ENCODE measurements around the gene CDIP1.

DNA sequence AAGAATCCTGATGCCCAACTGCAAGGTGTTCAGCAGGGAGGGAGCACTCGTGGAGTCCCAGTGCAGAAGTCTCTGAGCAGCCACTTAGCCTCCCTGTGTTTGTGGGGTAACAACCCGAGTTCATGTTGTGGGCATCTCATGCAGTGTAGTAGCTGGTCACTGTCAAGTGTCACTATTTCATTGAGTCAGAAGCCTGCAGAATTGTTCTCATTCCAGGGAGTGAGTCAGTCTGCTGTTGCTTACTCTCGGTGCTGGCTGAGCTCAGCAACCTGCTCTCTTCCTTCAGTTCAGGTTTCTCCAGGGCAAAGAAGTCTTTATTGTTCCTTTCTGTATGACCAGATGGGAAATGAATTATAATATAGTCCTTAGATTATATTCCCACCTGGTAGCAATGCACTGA is 38.3 kb downstream of the CDIP1 start:
- TF ChIP-seq, protein P1, sequence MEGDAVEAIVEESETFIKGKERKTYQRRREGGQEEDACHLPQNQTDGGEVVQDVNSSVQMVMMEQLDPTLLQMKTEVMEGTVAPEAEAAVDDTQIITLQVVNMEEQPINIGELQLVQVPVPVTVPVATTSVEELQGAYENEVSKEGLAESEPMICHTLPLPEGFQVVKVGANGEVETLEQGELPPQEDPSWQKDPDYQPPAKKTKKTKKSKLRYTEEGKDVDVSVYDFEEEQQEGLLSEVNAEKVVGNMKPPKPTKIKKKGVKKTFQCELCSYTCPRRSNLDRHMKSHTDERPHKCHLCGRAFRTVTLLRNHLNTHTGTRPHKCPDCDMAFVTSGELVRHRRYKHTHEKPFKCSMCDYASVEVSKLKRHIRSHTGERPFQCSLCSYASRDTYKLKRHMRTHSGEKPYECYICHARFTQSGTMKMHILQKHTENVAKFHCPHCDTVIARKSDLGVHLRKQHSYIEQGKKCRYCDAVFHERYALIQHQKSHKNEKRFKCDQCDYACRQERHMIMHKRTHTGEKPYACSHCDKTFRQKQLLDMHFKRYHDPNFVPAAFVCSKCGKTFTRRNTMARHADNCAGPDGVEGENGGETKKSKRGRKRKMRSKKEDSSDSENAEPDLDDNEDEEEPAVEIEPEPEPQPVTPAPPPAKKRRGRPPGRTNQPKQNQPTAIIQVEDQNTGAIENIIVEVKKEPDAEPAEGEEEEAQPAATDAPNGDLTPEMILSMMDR (IDR thresholded peaks at IDR 0.05; ENCODE audit: poor library complexity) = no peak
- no peak for TF ChIP-seq EZH2 (IDR thresholded peaks at IDR 0.05; ENCODE audit: borderline replicate concordance)
- no peak for TF ChIP-seq EZH2phosphoT487 (IDR thresholded peaks at IDR 0.05; ENCODE audit: low read depth, severe bottlenecking, unreplicated experiment)
